Measurements from ENCODE around the gene GABRB1.

DNA sequence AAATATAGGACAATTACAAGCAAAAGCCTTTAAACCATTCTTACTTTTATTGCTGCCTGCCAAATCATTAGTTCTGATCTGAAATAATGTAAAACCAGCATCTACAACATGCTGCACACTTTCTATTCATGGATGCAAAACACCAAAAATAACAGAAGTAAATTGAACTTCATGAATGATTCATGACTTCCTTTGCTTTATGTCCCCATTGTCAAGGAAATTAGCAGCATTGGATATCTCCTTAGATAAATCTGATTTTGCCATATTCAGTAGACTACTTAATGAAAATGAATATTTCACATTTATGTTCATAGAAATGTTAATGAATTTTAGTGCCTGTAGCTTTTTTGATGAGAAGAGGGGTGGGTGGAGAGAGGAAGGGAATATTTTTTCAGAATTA lies 299.5 kb downstream of the GABRB1 start:
- TF ChIP-seq MAX (IDR thresholded peaks at IDR 0.05; ENCODE audit: insufficient read depth, insufficient read length) (no peak), MYC (IDR thresholded peaks at IDR 0.05; ENCODE audit: low read depth, low read length) (no peak), POLR2A (IDR thresholded peaks at IDR 0.05; ENCODE audit: low read depth, low read length) (no peak), JUN (IDR thresholded peaks at IDR 0.05; ENCODE audit: borderline replicate concordance, insufficient read depth, insufficient read length, low read depth) (no peak), EZH2 (IDR thresholded peaks at IDR 0.05; ENCODE audit: borderline replicate concordance, low read depth, low read length, severe bottlenecking) (no peak), POLR2AphosphoS5 (IDR thresholded peaks at IDR 0.05; ENCODE audit: insufficient read depth, low read depth, low read length) (no peak)
- TF ChIP-seq, protein P1, sequence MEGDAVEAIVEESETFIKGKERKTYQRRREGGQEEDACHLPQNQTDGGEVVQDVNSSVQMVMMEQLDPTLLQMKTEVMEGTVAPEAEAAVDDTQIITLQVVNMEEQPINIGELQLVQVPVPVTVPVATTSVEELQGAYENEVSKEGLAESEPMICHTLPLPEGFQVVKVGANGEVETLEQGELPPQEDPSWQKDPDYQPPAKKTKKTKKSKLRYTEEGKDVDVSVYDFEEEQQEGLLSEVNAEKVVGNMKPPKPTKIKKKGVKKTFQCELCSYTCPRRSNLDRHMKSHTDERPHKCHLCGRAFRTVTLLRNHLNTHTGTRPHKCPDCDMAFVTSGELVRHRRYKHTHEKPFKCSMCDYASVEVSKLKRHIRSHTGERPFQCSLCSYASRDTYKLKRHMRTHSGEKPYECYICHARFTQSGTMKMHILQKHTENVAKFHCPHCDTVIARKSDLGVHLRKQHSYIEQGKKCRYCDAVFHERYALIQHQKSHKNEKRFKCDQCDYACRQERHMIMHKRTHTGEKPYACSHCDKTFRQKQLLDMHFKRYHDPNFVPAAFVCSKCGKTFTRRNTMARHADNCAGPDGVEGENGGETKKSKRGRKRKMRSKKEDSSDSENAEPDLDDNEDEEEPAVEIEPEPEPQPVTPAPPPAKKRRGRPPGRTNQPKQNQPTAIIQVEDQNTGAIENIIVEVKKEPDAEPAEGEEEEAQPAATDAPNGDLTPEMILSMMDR (IDR thresholded peaks at IDR 0.05; ENCODE audit: extremely low read depth in 1 of 2, insufficient read depth in 1 of 2, low read depth in 1 of 2, low read length in 2 of 2), result no peak

Data from endothelial cell of umbilical vein (primary cell).